ENCODE data around the gene GMNN.

- TF ChIP-seq FOXJ3 (CRISPR knock-in tag; IDR thresholded peaks at IDR 0.05; ENCODE audit: borderline replicate concordance) (no peak), GABPB1 (CRISPR knock-in tag; IDR thresholded peaks at IDR 0.05) (no peak), MAX (CRISPR knock-in tag; IDR thresholded peaks at IDR 0.05) (no peak), ATF2 (CRISPR knock-in tag; IDR thresholded peaks at IDR 0.05; ENCODE audit: borderline replicate concordance, low read depth) (no peak), CBFB (CRISPR knock-in tag; IDR thresholded peaks at IDR 0.05; ENCODE audit: low read depth) (no peak), ELF4 (CRISPR knock-in tag; IDR thresholded peaks at IDR 0.05; ENCODE audit: low read depth) (no peak), CTCF (IDR thresholded peaks at IDR 0.05) (no peak), E2F1 (CRISPR knock-in tag; IDR thresholded peaks at IDR 0.05) (no peak), TP53 (CRISPR knock-in tag; IDR thresholded peaks at IDR 0.05) (no peak), ATF3 (CRISPR knock-in tag; conservative IDR thresholded peaks at IDR 0.05) (no peak), TEAD4 (CRISPR knock-in tag; IDR thresholded peaks at IDR 0.05) (no peak), SP1 (CRISPR knock-in tag; conservative IDR thresholded peaks at IDR 0.05) (no peak), USF2 (CRISPR knock-in tag; IDR thresholded peaks at IDR 0.05) (no peak)
These were observed 12.9 kb upstream of the GMNN start for GRCh38 chr6:24761851-24762250.
